IPS DF 6.9 (cell line): ENCODE measurements around the gene ATF4.
"Not testable (repeated sequence)": the region's sequence is repeated elsewhere in the genome, so short reads cannot be mapped to it uniquely, and the experiment has no call there.

Experiments
- DNase-seq: peaks from one replicate; pipeline ENCODE4 v3.0.0-alpha.2; 2013; ENCODE audit warnings: low read depth, low spot score
- H3K27ac ChIP-seq: one replicate; pipeline ENCODE4 v1.5.1; 2013; ENCODE audit warnings: low read length, control low read depth
- H3K27me3 ChIP-seq: 2 replicates; pipeline ENCODE4 v1.6.1; 2013; ENCODE audit warnings: mild to moderate bottlenecking, low read length; ENCODE audit not compliant: control insufficient read depth, insufficient read depth
- H3K36me3 ChIP-seq: 2 replicates; pipeline ENCODE4 v1.6.1; 2013; ENCODE audit warnings: low read length; ENCODE audit not compliant: control insufficient read depth, insufficient read depth
- H3K4me1 ChIP-seq: 2 replicates; pipeline ENCODE4 v1.6.1; 2013; ENCODE audit warnings: low read length; ENCODE audit not compliant: control insufficient read depth, insufficient read depth
- H3K4me3 ChIP-seq: 2 replicates; pipeline ENCODE4 v1.5.1; 2013; ENCODE audit warnings: mild to moderate bottlenecking, low read length
- H3K9me3 ChIP-seq: 2 replicates; pipeline ENCODE4 v1.6.1; 2013; ENCODE audit warnings: low read length, inconsistent platforms; ENCODE audit not compliant: control insufficient read depth, insufficient read depth
- WGBS: extraction: QIAGEN DNeasy Blood & Tissue Kit; methylation state at CpG from one replicate; pipeline ENCODE4 v1.1.7; 2013; ENCODE audit warnings: mixed read lengths, missing lambda C conversion rate; ENCODE audit not compliant: insufficient read length, insufficient coverage; 5-methylcytosine and 5-hydroxymethylcytosine counted together

The ATF4 gene

GRCh38 chr22:39522091-39522490, 1.7 kb downstream of the ATF4 start:
- not testable (repeated sequence) for H3K27me3 ChIP-seq, H3K4me1 ChIP-seq, H3K9me3 ChIP-seq, H3K4me3 ChIP-seq, DNase-seq, H3K27ac ChIP-seq
- H3K36me3 ChIP-seq = peaks cover 27% of the 10 kb centered on the region
- WGBS = no CpG with 5 or more reads among the region's 5 CpGs

GRCh38 chr22:39522567-39523300, 2.4 kb downstream of the ATF4 start:
- H3K4me1 ChIP-seq = 0 out of 2 replicates have a peak, but pooled peaks cover 5% of the 10 kb centered on the region
- H3K4me3 ChIP-seq = no peak overlapping the region
- no peaks in the 10 kb centered on the region for H3K27me3 ChIP-seq
- peaks cover 27% of the 10 kb centered on the region for H3K36me3 ChIP-seq
- no peak for DNase-seq
- H3K9me3 ChIP-seq = no peaks in the 10 kb centered on the region
- H3K27ac ChIP-seq = no peak overlapping the region
- WGBS = no CpG with 5 or more reads among the region's 14 CpGs

GRCh38 chr22:39524089-39524752, 3.9 kb downstream of the ATF4 start:
- Histone ChIP-seq H3K4me3 (no peak overlapping the region), H3K27me3 (no peaks in the 10 kb centered on the region), H3K4me1 (peaks cover 5% of the 10 kb centered on the region; the same call in 1 of the 2 replicates), H3K9me3 (no peaks in the 10 kb centered on the region), H3K36me3 (peaks cover 33% of the 10 kb centered on the region), H3K27ac (no peak overlapping the region)
- no peak for DNase-seq
- whole genome bisulfite sequencing = no CpG with 5 or more reads among the region's 13 CpGs

GRCh38 chr22:39524753-39525657, 4.6 kb downstream of the ATF4 start:
- H3K27me3 ChIP-seq = no peaks in the 10 kb centered on the region
- H3K4me1 ChIP-seq = peaks cover 5% of the 10 kb centered on the region; the same call in 1 of the 2 replicates
- peaks cover 35% of the 10 kb centered on the region for H3K36me3 ChIP-seq
- H3K9me3 ChIP-seq = no peaks in the 10 kb centered on the region
- WGBS = no CpG with 5 or more reads among the region's 10 CpGs
- H3K27ac ChIP-seq = no peak overlapping the region
- no peak for DNase-seq
- H3K4me3 ChIP-seq = no peak overlapping the region

GRCh38 chr22:39525658-39525975, 5.3 kb downstream of the ATF4 start:
- H3K4me3 ChIP-seq = no peak overlapping the region
- H3K27ac ChIP-seq = no peak overlapping the region
- H3K4me1 ChIP-seq = peaks cover 5% of the 10 kb centered on the region; the same call in 1 of the 2 replicates
- no peak for DNase-seq
- H3K36me3 ChIP-seq = peaks cover 35% of the 10 kb centered on the region
- no CpG with 5 or more reads among the region's 4 CpGs for WGBS
- no peaks in the 10 kb centered on the region for H3K27me3 ChIP-seq
- H3K9me3 ChIP-seq = no peaks in the 10 kb centered on the region

- WGBS = no CpG with 5 or more reads among the region's 4 CpGs
- no peak for DNase-seq
- Histone ChIP-seq H3K4me3 (no peak overlapping the region), H3K9me3 (no peaks in the 10 kb centered on the region), H3K4me1 (peaks cover 5% of the 10 kb centered on the region; the same call in 1 of the 2 replicates), H3K27ac (no peak overlapping the region), H3K27me3 (no peaks in the 10 kb centered on the region), H3K36me3 (peaks cover 29% of the 10 kb centered on the region)
Observed at GRCh38 chr22:39526736-39527171, 6.4 kb downstream of the ATF4 start.

GRCh38 chr22:39527481-39527961, 7.2 kb downstream of the ATF4 start:
- H3K27ac ChIP-seq = no peak overlapping the region
- no CpG with 5 or more reads among the region's 6 CpGs for WGBS
- peaks cover 5% of the 10 kb centered on the region; the same call in 1 of the 2 replicates for H3K4me1 ChIP-seq
- H3K4me3 ChIP-seq = no peak overlapping the region
- no peak for DNase-seq
- H3K27me3 ChIP-seq = no peaks in the 10 kb centered on the region
- no peaks in the 10 kb centered on the region for H3K9me3 ChIP-seq
- peaks cover 24% of the 10 kb centered on the region for H3K36me3 ChIP-seq

GRCh38 chr22:39528080-39528661, 7.8 kb downstream of the ATF4 start:
- H3K4me1 ChIP-seq = peaks cover 5% of the 10 kb centered on the region; the same call in 1 of the 2 replicates
- no peaks in the 10 kb centered on the region for H3K9me3 ChIP-seq
- H3K27me3 ChIP-seq = no peaks in the 10 kb centered on the region
- H3K27ac ChIP-seq = no peak overlapping the region
- H3K36me3 ChIP-seq = peaks cover 17% of the 10 kb centered on the region
- WGBS = no CpG with 5 or more reads among the region's 12 CpGs
- DNase-seq = no peak
- no peak overlapping the region for H3K4me3 ChIP-seq

GRCh38 chr22:39528681-39529486, 8.5 kb downstream of the ATF4 start:
- no CpG with 5 or more reads among the region's 32 CpGs for WGBS
- Histone ChIP-seq H3K27me3 (no peaks in the 10 kb centered on the region), H3K36me3 (peaks cover 14% of the 10 kb centered on the region), H3K27ac (no peak overlapping the region), H3K4me3 (no peak overlapping the region), H3K4me1 (peaks cover 3% of the 10 kb centered on the region; the same call in 1 of the 2 replicates), H3K9me3 (no peaks in the 10 kb centered on the region)
- DNase-seq = no peak
